Kidney (tissue), 14 donors: Measurements from ENCODE around the gene EFHD2. TPM values are rescaled to one million over a fixed set of nuclear protein-coding genes. Genes with fewer than 3 reads are reported as not detected.

Experiments used
- DNase-seq, 5 donors: peaks; one replicate each; pipeline ENCODE4 v3.0.0-alpha.2; 2013 to 2020
- FAIRE-seq: peaks from 2 replicates; lab custom pipeline; 2012; peaks lifted over from hg19 to GRCh38; lab: Jason Lieb, UNC
- H3K27ac ChIP-seq, 2 donors: one replicate each; pipeline ENCODE4 v1.7.0; 2013; ENCODE audit warnings: low read depth in 2 of 2, low read length in 2 of 2, inconsistent platforms in 1 of 2
- H3K27me3 ChIP-seq: one replicate; pipeline ENCODE4 v1.7.1; 2013; ENCODE audit warnings: low read length, inconsistent platforms; ENCODE audit not compliant: control insufficient read depth, insufficient read depth
- H3K36me3 ChIP-seq, 3 donors: one replicate each; pipeline versions ENCODE4 v1.7.0 to v1.7.1; 2013; ENCODE audit warnings: low read length in 3 of 3, control low read depth in 1 of 3, inconsistent platforms in 1 of 3; ENCODE audit not compliant: insufficient read depth in 3 of 3, control insufficient read depth in 2 of 3
- H3K4me1 ChIP-seq, 3 donors: one replicate each; pipeline versions ENCODE4 v1.7.0 to v1.7.1; 2013; ENCODE audit warnings: low read length in 3 of 3, inconsistent platforms in 1 of 3, low read depth in 1 of 3; ENCODE audit not compliant: control insufficient read depth in 2 of 3, insufficient read depth in 2 of 3
- H3K4me3 ChIP-seq, 3 donors: one replicate each; pipeline versions ENCODE4 v1.7.0 to v1.8.1; 2013; ENCODE audit warnings: low read length in 3 of 3, control low read depth in 1 of 3, inconsistent platforms in 1 of 3
- H3K9ac ChIP-seq, 3 donors: one replicate each; pipeline versions ENCODE4 v1.7.0 to v1.7.1; 2013; ENCODE audit warnings: low read length in 3 of 3, control low read depth in 1 of 3, inconsistent platforms in 1 of 3
- H3K9me3 ChIP-seq, 3 donors: one replicate each; pipeline versions ENCODE4 v1.7.0 to v1.7.1; 2013; ENCODE audit warnings: low read length in 3 of 3, control low read depth in 1 of 3, inconsistent platforms in 1 of 3; ENCODE audit not compliant: control insufficient read depth in 2 of 3, insufficient read depth in 1 of 3
- intact Hi-C: fragments of 100-400 bp; cut with DNase I; formaldehyde crosslinking; loops from one replicate; pipeline ENCODE4 v1.11.1; 2022
- polyA plus RNA-seq: library from polyadenylated mRNA; stranded (reverse); fragments of 350-450 nt; fragmentation: Illumina TruSeq; extraction: RNeasy Lipid Tissue Mini Kit (QIAGEN cat#74804); gene quantifications from one replicate; pipeline ENCODE4 v1.2.3, GENCODE V29; 2014; ENCODE audit warnings: low read depth, low replicate concordance; ENCODE audit not compliant: insufficient read depth
- total RNA-seq: library from RNA; stranded (reverse); fragmentation: NEBNext Ultra II Directional; extraction: Animal tissue kit (Norgen Biotek cat#: 25700); gene quantifications from one replicate; pipeline ENCODE4 v1.2.1, GENCODE V29; 2021
- TF ChIP-seq, protein P1 (sequence below): IDR thresholded peaks from 3 replicates; pipeline ENCODE4 v1.5.1; 2012; ENCODE audit warnings: mild to moderate bottlenecking, moderate library complexity, borderline replicate concordance; ENCODE audit not compliant: insufficient read depth; ENCODE audit errors: extremely low read depth
- donor health status: control.
- donor health status: control.
- donor health status: control.
- donor health status: control.
- donor health status: control.
- donor health status: DM: yes; HTN: yes; CAD: no.
- donor health status: Normal renal cell carcinoma (clear cell type).

Gene EFHD2
- total and polyA plus RNA-seq, 2 donors from 2014 or later, result 20.2 to 37.5 TPM

DNA sequence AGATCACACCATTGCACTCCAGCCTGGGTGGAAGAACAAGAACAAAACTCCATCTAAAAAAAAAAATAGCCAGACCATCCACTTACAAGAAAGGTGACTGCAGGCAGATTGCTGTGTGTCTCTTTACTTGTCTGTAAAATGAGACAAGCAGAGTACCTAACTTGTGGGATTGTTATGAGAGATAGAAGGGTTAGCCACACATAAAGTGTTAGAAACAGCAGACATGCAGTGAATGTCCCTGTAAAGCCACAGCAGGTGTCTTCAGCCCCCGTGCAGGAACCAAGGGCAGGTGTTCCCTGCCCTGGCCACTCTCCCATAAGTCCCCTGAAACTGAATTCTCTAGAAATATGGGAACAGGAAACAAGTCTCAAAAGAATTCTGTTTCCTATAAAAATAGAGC, 40.8 kb upstream of the EFHD2 start:
- Histone ChIP-seq H3K27me3 (no peaks in the 10 kb centered on the region), H3K36me3 (no peaks in the 10 kb centered on the region), H3K9ac (no peak overlapping the region), H3K27ac (no peak overlapping the region), H3K9me3 (no peaks in the 10 kb centered on the region), H3K4me3 (no peak overlapping the region), H3K4me1 (peaks cover 0 to 9% (median 4%) of the 10 kb centered on the region in 3 donors)
- intact Hi-C loops, result no loop called here
- FAIRE-seq (no peak), DNase-seq (no peak)
- TF ChIP-seq, protein P1, sequence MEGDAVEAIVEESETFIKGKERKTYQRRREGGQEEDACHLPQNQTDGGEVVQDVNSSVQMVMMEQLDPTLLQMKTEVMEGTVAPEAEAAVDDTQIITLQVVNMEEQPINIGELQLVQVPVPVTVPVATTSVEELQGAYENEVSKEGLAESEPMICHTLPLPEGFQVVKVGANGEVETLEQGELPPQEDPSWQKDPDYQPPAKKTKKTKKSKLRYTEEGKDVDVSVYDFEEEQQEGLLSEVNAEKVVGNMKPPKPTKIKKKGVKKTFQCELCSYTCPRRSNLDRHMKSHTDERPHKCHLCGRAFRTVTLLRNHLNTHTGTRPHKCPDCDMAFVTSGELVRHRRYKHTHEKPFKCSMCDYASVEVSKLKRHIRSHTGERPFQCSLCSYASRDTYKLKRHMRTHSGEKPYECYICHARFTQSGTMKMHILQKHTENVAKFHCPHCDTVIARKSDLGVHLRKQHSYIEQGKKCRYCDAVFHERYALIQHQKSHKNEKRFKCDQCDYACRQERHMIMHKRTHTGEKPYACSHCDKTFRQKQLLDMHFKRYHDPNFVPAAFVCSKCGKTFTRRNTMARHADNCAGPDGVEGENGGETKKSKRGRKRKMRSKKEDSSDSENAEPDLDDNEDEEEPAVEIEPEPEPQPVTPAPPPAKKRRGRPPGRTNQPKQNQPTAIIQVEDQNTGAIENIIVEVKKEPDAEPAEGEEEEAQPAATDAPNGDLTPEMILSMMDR, result no peak

GRCh38 chr1:15370268-15370667, 39.4 kb upstream of the EFHD2 start:
- no peak for FAIRE-seq
- Histone ChIP-seq H3K27ac (no peak overlapping the region), H3K4me3 (no peak overlapping the region), H3K36me3 (no peaks in the 10 kb centered on the region), H3K9ac (no peak overlapping the region), H3K27me3 (no peaks in the 10 kb centered on the region), H3K4me1 (peaks cover 0 to 9% (median 4%) of the 10 kb centered on the region in 3 donors), H3K9me3 (no peaks in the 10 kb centered on the region)
- no peak for DNase-seq
- intact Hi-C loops, result no loop called here
- TF ChIP-seq, protein P1, result no peak

DNA sequence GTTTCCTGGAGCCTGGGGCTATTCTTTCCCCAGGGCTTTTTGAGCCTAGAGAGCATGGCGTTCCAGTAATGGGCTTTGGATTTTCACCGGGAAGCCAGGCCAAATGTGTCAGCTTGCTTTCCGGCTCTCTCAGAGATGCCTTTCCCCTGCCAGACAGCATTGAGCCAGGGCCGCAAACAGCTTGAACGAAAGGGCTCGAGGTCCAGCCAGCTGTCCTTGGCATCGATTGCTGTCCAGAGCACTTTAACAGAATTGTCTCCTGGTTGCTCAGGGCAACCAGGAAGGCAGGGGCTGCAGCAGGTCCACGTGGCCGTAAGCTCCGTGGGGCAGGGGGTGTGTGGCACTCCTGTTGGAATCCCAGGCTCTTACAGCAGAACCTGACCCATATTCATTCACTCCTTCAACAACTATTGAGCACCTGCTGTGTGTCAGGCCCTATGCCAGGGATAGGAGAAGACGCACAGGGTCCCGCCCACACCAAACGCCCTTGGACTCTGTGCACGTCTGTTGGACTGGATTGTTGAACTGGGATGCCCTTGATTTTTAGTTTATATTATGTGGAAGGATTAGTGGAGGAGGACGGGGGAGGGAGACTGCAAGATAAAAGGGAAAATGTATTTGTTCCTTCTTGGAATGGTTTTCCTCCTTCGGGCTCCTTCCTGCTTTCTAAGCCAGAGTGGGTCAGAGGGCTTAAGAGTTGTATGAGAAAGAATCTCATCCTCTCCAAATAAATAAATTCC, 38.7 kb upstream of the EFHD2 start:
- no peak for DNase-seq
- H3K9ac ChIP-seq, result no peak overlapping the region
- TF ChIP-seq, protein P1, result no peak
- H3K4me1 ChIP-seq, result peaks cover 0 to 9% (median 4%) of the 10 kb centered on the region in 3 donors
- intact Hi-C loops, result no loop called here
- no peaks in the 10 kb centered on the region for H3K27me3 ChIP-seq
- H3K27ac ChIP-seq, result peak overlapping the region in 1 of 2 donors; percentile 20
- no peaks in the 10 kb centered on the region for H3K36me3 ChIP-seq
- no peak for FAIRE-seq
- no peaks in the 10 kb centered on the region for H3K9me3 ChIP-seq
- no peak overlapping the region for H3K4me3 ChIP-seq
